IMR-90 (cell line): ENCODE data around the gene DNAJB12. TPM values are rescaled to one million over a fixed set of nuclear protein-coding genes. Genes with fewer than 3 reads are reported as not detected.

Experiments
- ATAC-seq: fragments of 200-7000 bp; cut with Tn5 transposase; 2 replicates; pipeline ENCODE4 v1.9.1; 2020; ENCODE audit warnings: low read depth, mild to moderate bottlenecking, moderate library complexity
- BruUV-seq: library from RNA; stranded (reverse); fragments of 400-500 nt; replicated peaks from 2 replicates; lab custom pipeline; 2021; lab: Mats Ljungman, UMichigan
- CTCF ChIA-PET: fragments of 300-600 bp; formaldehyde crosslinking; extraction: SDS; loops from one replicate; lab custom pipeline; 2021; ENCODE audit warnings: antibody characterized with exemption; lab: Yijun Ruan, JAX
- POLR2A ChIA-PET: fragments of 300-600 bp; sonication (Branson Sonifier 250); formaldehyde crosslinking; loops from one replicate; lab custom pipeline; 2022; ENCODE audit warnings: antibody characterized with exemption; ENCODE audit not compliant: unreplicated experiment; lab: Charles Lee
- DNase-seq: peaks from one replicate; pipeline ENCODE4 v3.0.0; 2013
- H2AFZ ChIP-seq: replicated peaks from 2 replicates; pipeline ENCODE3; 2013; ENCODE audit warnings: low read length, mild to moderate bottlenecking; ENCODE audit not compliant: poor library complexity
- H2AK5ac ChIP-seq: 2 replicates; pipeline ENCODE4 v1.6.1; 2013; ENCODE audit warnings: low read depth, low read length, inconsistent platforms
- H2AK9ac ChIP-seq: replicated peaks from 2 replicates; pipeline ENCODE3; 2013; ENCODE audit warnings: mild to moderate bottlenecking, low read depth, low read length, moderate library complexity; ENCODE audit not compliant: poor library complexity
- H2BK120ac ChIP-seq: 2 replicates; pipeline ENCODE4 v1.6.1; 2013; ENCODE audit warnings: low read depth, low read length, inconsistent platforms
- H2BK15ac ChIP-seq: 3 replicates; pipeline ENCODE4 v1.6.1; 2013; ENCODE audit warnings: low read depth, low read length, inconsistent platforms
- H2BK20ac ChIP-seq: 2 replicates; pipeline ENCODE4 v1.6.1; 2013; ENCODE audit warnings: low read depth, mild to moderate bottlenecking, inconsistent platforms, low read length, moderate library complexity
- H2BK5ac ChIP-seq: 2 replicates; pipeline ENCODE4 v1.6.1; 2013; ENCODE audit warnings: mild to moderate bottlenecking, low read depth, low read length, inconsistent platforms; ENCODE audit not compliant: poor library complexity, severe bottlenecking
- H3K14ac ChIP-seq: replicated peaks from 2 replicates; pipeline ENCODE4 v1.6.1; 2013; ENCODE audit warnings: low read depth, low read length, inconsistent platforms
- H3K18ac ChIP-seq: 2 replicates; pipeline ENCODE4 v1.6.1; 2013; ENCODE audit warnings: low read depth, low read length, control low read depth
- H3K23ac ChIP-seq: 2 replicates; pipeline ENCODE4 v1.6.1; 2013; ENCODE audit warnings: low read depth, low read length, inconsistent platforms
- H3K27ac ChIP-seq: 2 replicates; pipeline ENCODE4 v1.5.1; 2013; ENCODE audit warnings: mild to moderate bottlenecking, control low read depth, low read length; ENCODE audit not compliant: insufficient read depth
- H3K27me3 ChIP-seq: 2 replicates; pipeline ENCODE4 v1.6.1; 2013; ENCODE audit warnings: low read length; ENCODE audit not compliant: control insufficient read depth, insufficient read depth
- H3K36me3 ChIP-seq: 2 replicates; pipeline ENCODE4 v1.6.1; 2013; ENCODE audit warnings: low read length, mixed read lengths; ENCODE audit not compliant: control insufficient read depth, insufficient read depth
- H3K4ac ChIP-seq: 2 replicates; pipeline ENCODE4 v1.6.1; 2013; ENCODE audit warnings: low read depth, low read length, inconsistent platforms
- H3K4me1 ChIP-seq: 2 replicates; pipeline ENCODE4 v1.6.1; 2013; ENCODE audit warnings: low read length, mixed read lengths; ENCODE audit not compliant: control insufficient read depth, insufficient read depth
- H3K4me2 ChIP-seq: 2 replicates; pipeline ENCODE4 v1.6.1; 2013; ENCODE audit warnings: low read depth, mild to moderate bottlenecking, control low read depth, low read length, moderate library complexity
- H3K4me3 ChIP-seq: 2 replicates; pipeline ENCODE4 v1.5.1; 2013; ENCODE audit warnings: low read depth, mild to moderate bottlenecking, control low read depth, low read length, moderate library complexity; ENCODE audit not compliant: insufficient read depth
- H3K56ac ChIP-seq: 2 replicates; pipeline ENCODE4 v1.6.1; 2013; ENCODE audit warnings: low read length, inconsistent platforms; ENCODE audit not compliant: insufficient read depth; ENCODE audit errors: extremely low read depth
- H3K79me1 ChIP-seq, 2 experiments: 2 replicates each; pipeline ENCODE4 v1.6.1; 2013; ENCODE audit warnings: low read length in 2 of 2, inconsistent platforms in 1 of 2, low read depth in 1 of 2
- H3K9ac ChIP-seq: 2 replicates; pipeline ENCODE4 v1.6.1; 2013; ENCODE audit warnings: low read depth, low read length, control low read depth
- H3K9me1 ChIP-seq: 2 replicates; pipeline ENCODE4 v1.6.1; 2013; ENCODE audit warnings: low read length, inconsistent platforms; ENCODE audit not compliant: insufficient read depth
- H3K9me3 ChIP-seq: 2 replicates; pipeline ENCODE4 v1.6.1; 2013; ENCODE audit warnings: low read length; ENCODE audit not compliant: control insufficient read depth, insufficient read depth
- H4K20me1 ChIP-seq: 2 replicates; pipeline ENCODE4 v1.6.1; 2013; ENCODE audit warnings: low read length, inconsistent platforms; ENCODE audit not compliant: insufficient read depth
- H4K5ac ChIP-seq: 2 replicates; pipeline ENCODE4 v1.6.1; 2013; ENCODE audit warnings: mild to moderate bottlenecking, low read depth, low read length, control low read depth
- H4K8ac ChIP-seq, 2 experiments: 2 replicates each; pipeline ENCODE4 v1.6.1; 2013; ENCODE audit warnings: low read depth in 2 of 2, low read length in 2 of 2, control low read depth in 1 of 2, inconsistent platforms in 1 of 2
- H4K91ac ChIP-seq: 2 replicates; pipeline ENCODE4 v1.6.1; 2013; ENCODE audit warnings: low read depth, low read length, inconsistent platforms; ENCODE audit not compliant: insufficient read depth
- BHLHE40 ChIP-seq: fragments of 150-350 bp; IDR thresholded peaks from 2 replicates; pipeline ENCODE4 v1.6.1; 2016; ENCODE audit warnings: mild to moderate bottlenecking, low read depth, low read length
- CEBPB ChIP-seq: IDR thresholded peaks from 2 replicates; pipeline ENCODE4 v1.6.1; 2012; ENCODE audit warnings: low read depth, low read length, improper control_type of control experiment
- CHD1 ChIP-seq: IDR thresholded peaks from 2 replicates; pipeline ENCODE4 v1.6.1; 2012; ENCODE audit warnings: low read depth, low read length, improper control_type of control experiment
- FOS ChIP-seq: fragments of 150-350 bp; IDR thresholded peaks from 2 replicates; pipeline ENCODE4 v1.6.1; 2016; ENCODE audit warnings: low read depth, low read length
- MAFK ChIP-seq: IDR thresholded peaks from 2 replicates; pipeline ENCODE4 v1.6.1; 2012; ENCODE audit warnings: low read depth, low read length, improper control_type of control experiment
- MAZ ChIP-seq: IDR thresholded peaks from 2 replicates; pipeline ENCODE4 v1.6.1; 2012; ENCODE audit warnings: low read depth, mild to moderate bottlenecking, low read length, improper control_type of control experiment, moderate library complexity, borderline replicate concordance
- MXI1 ChIP-seq: IDR thresholded peaks from 2 replicates; pipeline ENCODE4 v1.6.1; 2012; ENCODE audit warnings: low read depth, mild to moderate bottlenecking, low read length, moderate library complexity, borderline replicate concordance
- NFE2L2 ChIP-seq: fragments of 150-350 bp; IDR thresholded peaks from 2 replicates; pipeline ENCODE4 v1.6.1; 2016; ENCODE audit warnings: low read depth, mild to moderate bottlenecking, low read length
- POLR2A ChIP-seq: IDR thresholded peaks from 2 replicates; pipeline ENCODE4 v1.6.1; 2012; ENCODE audit warnings: mild to moderate bottlenecking, low read depth, low read length
- RAD21 ChIP-seq: IDR thresholded peaks from 2 replicates; pipeline ENCODE4 v1.6.1; 2012; ENCODE audit warnings: low read length, improper control_type of control experiment
- RCOR1 ChIP-seq: IDR thresholded peaks from 2 replicates; pipeline ENCODE4 v1.6.1; 2012; ENCODE audit warnings: mild to moderate bottlenecking, low read length, improper control_type of control experiment; ENCODE audit not compliant: insufficient replicate concordance
- RFX5 ChIP-seq: IDR thresholded peaks from 2 replicates; pipeline ENCODE4 v1.8.0; 2012; ENCODE audit warnings: low read depth, mild to moderate bottlenecking, low read length, moderate library complexity
- SMC3 ChIP-seq: fragments of 150-350 bp; IDR thresholded peaks from 2 replicates; pipeline ENCODE4 v1.6.1; 2016; ENCODE audit warnings: low read depth, mild to moderate bottlenecking, antibody characterized with exemption, low read length, moderate library complexity
- WGBS, 2 experiments: methylation state at CpG; one replicate each; pipeline versions ENCODE4 v1.1.5 to v1.1.7; 2013; ENCODE audit warnings: missing lambda C conversion rate in 2 of 2; ENCODE audit not compliant: insufficient read length in 1 of 2; ENCODE audit errors: extremely low coverage in 2 of 2; 5-methylcytosine and 5-hydroxymethylcytosine counted together
- dilution Hi-C: fragments of 300-500 bp; cut with HindIII; formaldehyde crosslinking; loops from one replicate; pipeline ENCODE4 v1.14.3; 2018; ENCODE audit warnings: low sequenced_read_pairs; ENCODE audit not compliant: unreplicated experiment
- in situ Hi-C: fragments of 300-500 bp; cut with MboI; formaldehyde crosslinking; loops from 3 replicates; pipeline ENCODE4 v1.14.3; 2019; ENCODE audit warnings: low sequenced_read_pairs, inconsistent platforms, mixed read lengths
- intact Hi-C: fragments of 100-400 bp; cut with micrococcal nuclease; formaldehyde crosslinking; loops from 2 replicates; pipeline ENCODE4 v1.10.0; 2022
- polyA plus RNA-seq, 3 experiments: library from polyadenylated mRNA; depleted of rRNA; stranded (reverse); fragments of >200 nt; gene quantifications; 2 replicates each; pipeline ENCODE4 v1.2.3, GENCODE V29; 2012; ENCODE audit warnings: low replicate concordance in 1 of 3
- total RNA-seq: library from RNA; depleted of rRNA; stranded (reverse); fragments of >200 nt; gene quantifications from 2 replicates; pipeline ENCODE4 v1.2.3, GENCODE V29; 2012
- TF ChIP-seq, protein P1 (sequence below): fragments of 150-350 bp; IDR thresholded peaks from 2 replicates; pipeline ENCODE4 v1.6.1; 2017; ENCODE audit warnings: mild to moderate bottlenecking, antibody characterized with exemption, low read length, low read depth
- TF ChIP-seq, protein P2 (sequence below): fragments of 150-350 bp; IDR thresholded peaks from 2 replicates; pipeline ENCODE4 v1.6.1; 2016; ENCODE audit warnings: low read depth, mild to moderate bottlenecking, low read length, moderate library complexity, borderline replicate concordance
- TF ChIP-seq, protein P3 (sequence below): conservative IDR thresholded peaks from 2 replicates; pipeline ENCODE4 v1.5.1; 2012; ENCODE audit warnings: mild to moderate bottlenecking, low read depth, low read length, improper control_type of control experiment

DNAJB12 gene
- total and polyA plus RNA-seq, 2 of the 4 experiments (the other 2 are of a cell fraction), result 18.3 to 24.0 TPM

DNA sequence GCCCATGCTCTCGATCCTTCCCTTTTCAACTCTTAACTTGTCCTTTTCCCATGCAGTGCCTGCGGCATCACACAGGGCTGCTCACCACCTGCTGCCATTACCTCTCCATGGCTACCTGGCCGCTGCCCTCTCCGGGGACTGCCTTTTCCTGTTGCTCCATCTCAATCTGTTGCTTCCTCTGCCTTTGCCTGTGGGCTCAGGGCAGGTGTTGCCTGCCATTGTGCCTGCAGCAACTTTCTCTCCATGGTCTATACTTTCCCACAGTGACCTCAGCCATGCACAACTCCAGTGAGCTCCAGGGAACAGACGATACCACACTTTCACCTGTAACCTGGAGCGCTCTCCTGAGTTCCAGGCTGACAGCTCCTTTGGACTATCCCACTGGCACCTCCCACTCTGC is 3.2 kb downstream of the DNAJB12 start:
- Histone ChIP-seq H2AFZ (no peak overlapping the region), H3K14ac (no peak overlapping the region), H2BK20ac (no peak overlapping the region), H3K4me2 (no peak overlapping the region), H4K8ac (no peak overlapping the region), H3K9ac (no peak overlapping the region), H3K27ac (no peak overlapping the region), H3K4ac (no peak overlapping the region), H3K4me1 (peaks cover 6% of the 10 kb centered on the region), H3K9me3 (no peaks in the 10 kb centered on the region), H3K27me3 (no peaks in the 10 kb centered on the region), H2AK9ac (no peak overlapping the region), H3K4me3 (no peak overlapping the region), H2BK5ac (no peak overlapping the region), H4K5ac (no peak overlapping the region), H2BK120ac (no peak overlapping the region), H3K56ac (no peak overlapping the region), H3K36me3 (peaks cover 15% of the 10 kb centered on the region), H4K20me1 (peaks cover 29% of the 10 kb centered on the region; the same call in 1 of the 2 replicates), H4K91ac (no peak overlapping the region), H3K18ac (no peak overlapping the region), H3K23ac (no peak overlapping the region), H2AK5ac (no peak overlapping the region), H2BK15ac (no peak overlapping the region), H3K9me1 (peaks cover 9% of the 10 kb centered on the region; the same call in 1 of the 2 replicates), H3K79me1 (peaks cover 37 to 74% of the 10 kb centered on the region in 2 experiments)
- no peak for TF ChIP-seq MXI1
- TF ChIP-seq RFX5, result no peak
- TF ChIP-seq CEBPB, result no peak
- TF ChIP-seq, protein P1, sequence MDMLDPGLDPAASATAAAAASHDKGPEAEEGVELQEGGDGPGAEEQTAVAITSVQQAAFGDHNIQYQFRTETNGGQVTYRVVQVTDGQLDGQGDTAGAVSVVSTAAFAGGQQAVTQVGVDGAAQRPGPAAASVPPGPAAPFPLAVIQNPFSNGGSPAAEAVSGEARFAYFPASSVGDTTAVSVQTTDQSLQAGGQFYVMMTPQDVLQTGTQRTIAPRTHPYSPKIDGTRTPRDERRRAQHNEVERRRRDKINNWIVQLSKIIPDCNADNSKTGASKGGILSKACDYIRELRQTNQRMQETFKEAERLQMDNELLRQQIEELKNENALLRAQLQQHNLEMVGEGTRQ, result no peak
- TF ChIP-seq BHLHE40, result no peak
- TF ChIP-seq SMC3, result no peak
- TF ChIP-seq CHD1, result no peak
- no peak for TF ChIP-seq NFE2L2
- TF ChIP-seq, protein P2, sequence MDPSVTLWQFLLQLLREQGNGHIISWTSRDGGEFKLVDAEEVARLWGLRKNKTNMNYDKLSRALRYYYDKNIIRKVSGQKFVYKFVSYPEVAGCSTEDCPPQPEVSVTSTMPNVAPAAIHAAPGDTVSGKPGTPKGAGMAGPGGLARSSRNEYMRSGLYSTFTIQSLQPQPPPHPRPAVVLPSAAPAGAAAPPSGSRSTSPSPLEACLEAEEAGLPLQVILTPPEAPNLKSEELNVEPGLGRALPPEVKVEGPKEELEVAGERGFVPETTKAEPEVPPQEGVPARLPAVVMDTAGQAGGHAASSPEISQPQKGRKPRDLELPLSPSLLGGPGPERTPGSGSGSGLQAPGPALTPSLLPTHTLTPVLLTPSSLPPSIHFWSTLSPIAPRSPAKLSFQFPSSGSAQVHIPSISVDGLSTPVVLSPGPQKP, result no peak
- TF ChIP-seq POLR2A, result no peak
- no peak for TF ChIP-seq RCOR1
- TF ChIP-seq, protein P3, sequence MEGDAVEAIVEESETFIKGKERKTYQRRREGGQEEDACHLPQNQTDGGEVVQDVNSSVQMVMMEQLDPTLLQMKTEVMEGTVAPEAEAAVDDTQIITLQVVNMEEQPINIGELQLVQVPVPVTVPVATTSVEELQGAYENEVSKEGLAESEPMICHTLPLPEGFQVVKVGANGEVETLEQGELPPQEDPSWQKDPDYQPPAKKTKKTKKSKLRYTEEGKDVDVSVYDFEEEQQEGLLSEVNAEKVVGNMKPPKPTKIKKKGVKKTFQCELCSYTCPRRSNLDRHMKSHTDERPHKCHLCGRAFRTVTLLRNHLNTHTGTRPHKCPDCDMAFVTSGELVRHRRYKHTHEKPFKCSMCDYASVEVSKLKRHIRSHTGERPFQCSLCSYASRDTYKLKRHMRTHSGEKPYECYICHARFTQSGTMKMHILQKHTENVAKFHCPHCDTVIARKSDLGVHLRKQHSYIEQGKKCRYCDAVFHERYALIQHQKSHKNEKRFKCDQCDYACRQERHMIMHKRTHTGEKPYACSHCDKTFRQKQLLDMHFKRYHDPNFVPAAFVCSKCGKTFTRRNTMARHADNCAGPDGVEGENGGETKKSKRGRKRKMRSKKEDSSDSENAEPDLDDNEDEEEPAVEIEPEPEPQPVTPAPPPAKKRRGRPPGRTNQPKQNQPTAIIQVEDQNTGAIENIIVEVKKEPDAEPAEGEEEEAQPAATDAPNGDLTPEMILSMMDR, result no peak
- TF ChIP-seq FOS, result no peak
- TF ChIP-seq MAZ, result no peak
- no peak for TF ChIP-seq MAFK
- no peak for TF ChIP-seq RAD21
- POLR2A ChIA-PET, result no interaction called here
- CTCF ChIA-PET, result no interaction called here
- in situ Hi-C loops (no loop called here), dilution Hi-C loops (no loop called here), intact Hi-C loops (no loop called here)
- DNase-seq (no peak), ATAC-seq (no peak)
- WGBS, 2 experiments, result 89% methylated on average over 6 of the region's 6 CpGs; no CpG with 5 or more reads in 1 of the 2 experiments
- BruUV-seq, result no TSS peak
